IMR-90 (cell line): ENCODE results near the gene RABGGTA. TPM values are rescaled to one million over a fixed set of nuclear protein-coding genes. Genes with fewer than 3 reads are reported as not detected.

Source experiments
- ATAC-seq: fragments of 200-7000 bp; cut with Tn5 transposase; 2 replicates; pipeline ENCODE4 v1.9.1; 2020; ENCODE audit warnings: low read depth, mild to moderate bottlenecking, moderate library complexity
- BruUV-seq: library from RNA; stranded (reverse); fragments of 400-500 nt; replicated peaks from 2 replicates; lab custom pipeline; 2021; lab: Mats Ljungman, UMichigan
- CTCF ChIA-PET: fragments of 300-600 bp; formaldehyde crosslinking; extraction: SDS; loops from one replicate; lab custom pipeline; 2021; ENCODE audit warnings: antibody characterized with exemption; lab: Yijun Ruan, JAX
- POLR2A ChIA-PET: fragments of 300-600 bp; sonication (Branson Sonifier 250); formaldehyde crosslinking; loops from one replicate; lab custom pipeline; 2022; ENCODE audit warnings: antibody characterized with exemption; ENCODE audit not compliant: unreplicated experiment; lab: Charles Lee
- DNase-seq: peaks from one replicate; pipeline ENCODE4 v3.0.0; 2013
- H2AFZ ChIP-seq: replicated peaks from 2 replicates; pipeline ENCODE3; 2013; ENCODE audit warnings: low read length, mild to moderate bottlenecking; ENCODE audit not compliant: poor library complexity
- H2AK5ac ChIP-seq: 2 replicates; pipeline ENCODE4 v1.6.1; 2013; ENCODE audit warnings: low read depth, low read length, inconsistent platforms
- H2AK9ac ChIP-seq: replicated peaks from 2 replicates; pipeline ENCODE3; 2013; ENCODE audit warnings: mild to moderate bottlenecking, low read depth, low read length, moderate library complexity; ENCODE audit not compliant: poor library complexity
- H2BK120ac ChIP-seq: 2 replicates; pipeline ENCODE4 v1.6.1; 2013; ENCODE audit warnings: low read depth, low read length, inconsistent platforms
- H2BK15ac ChIP-seq: 3 replicates; pipeline ENCODE4 v1.6.1; 2013; ENCODE audit warnings: low read depth, low read length, inconsistent platforms
- H2BK20ac ChIP-seq: 2 replicates; pipeline ENCODE4 v1.6.1; 2013; ENCODE audit warnings: low read depth, mild to moderate bottlenecking, inconsistent platforms, low read length, moderate library complexity
- H2BK5ac ChIP-seq: 2 replicates; pipeline ENCODE4 v1.6.1; 2013; ENCODE audit warnings: mild to moderate bottlenecking, low read depth, low read length, inconsistent platforms; ENCODE audit not compliant: poor library complexity, severe bottlenecking
- H3K14ac ChIP-seq: replicated peaks from 2 replicates; pipeline ENCODE4 v1.6.1; 2013; ENCODE audit warnings: low read depth, low read length, inconsistent platforms
- H3K18ac ChIP-seq: 2 replicates; pipeline ENCODE4 v1.6.1; 2013; ENCODE audit warnings: low read depth, low read length, control low read depth
- H3K23ac ChIP-seq: 2 replicates; pipeline ENCODE4 v1.6.1; 2013; ENCODE audit warnings: low read depth, low read length, inconsistent platforms
- H3K27ac ChIP-seq: 2 replicates; pipeline ENCODE4 v1.5.1; 2013; ENCODE audit warnings: mild to moderate bottlenecking, control low read depth, low read length; ENCODE audit not compliant: insufficient read depth
- H3K27me3 ChIP-seq: 2 replicates; pipeline ENCODE4 v1.6.1; 2013; ENCODE audit warnings: low read length; ENCODE audit not compliant: control insufficient read depth, insufficient read depth
- H3K36me3 ChIP-seq: 2 replicates; pipeline ENCODE4 v1.6.1; 2013; ENCODE audit warnings: low read length, mixed read lengths; ENCODE audit not compliant: control insufficient read depth, insufficient read depth
- H3K4ac ChIP-seq: 2 replicates; pipeline ENCODE4 v1.6.1; 2013; ENCODE audit warnings: low read depth, low read length, inconsistent platforms
- H3K4me1 ChIP-seq: 2 replicates; pipeline ENCODE4 v1.6.1; 2013; ENCODE audit warnings: low read length, mixed read lengths; ENCODE audit not compliant: control insufficient read depth, insufficient read depth
- H3K4me2 ChIP-seq: 2 replicates; pipeline ENCODE4 v1.6.1; 2013; ENCODE audit warnings: low read depth, mild to moderate bottlenecking, control low read depth, low read length, moderate library complexity
- H3K4me3 ChIP-seq: 2 replicates; pipeline ENCODE4 v1.5.1; 2013; ENCODE audit warnings: low read depth, mild to moderate bottlenecking, control low read depth, low read length, moderate library complexity; ENCODE audit not compliant: insufficient read depth
- H3K56ac ChIP-seq: 2 replicates; pipeline ENCODE4 v1.6.1; 2013; ENCODE audit warnings: low read length, inconsistent platforms; ENCODE audit not compliant: insufficient read depth; ENCODE audit errors: extremely low read depth
- H3K79me1 ChIP-seq, 2 experiments: 2 replicates each; pipeline ENCODE4 v1.6.1; 2013; ENCODE audit warnings: low read length in 2 of 2, inconsistent platforms in 1 of 2, low read depth in 1 of 2
- H3K9ac ChIP-seq: 2 replicates; pipeline ENCODE4 v1.6.1; 2013; ENCODE audit warnings: low read depth, low read length, control low read depth
- H3K9me1 ChIP-seq: 2 replicates; pipeline ENCODE4 v1.6.1; 2013; ENCODE audit warnings: low read length, inconsistent platforms; ENCODE audit not compliant: insufficient read depth
- H3K9me3 ChIP-seq: 2 replicates; pipeline ENCODE4 v1.6.1; 2013; ENCODE audit warnings: low read length; ENCODE audit not compliant: control insufficient read depth, insufficient read depth
- H4K20me1 ChIP-seq: 2 replicates; pipeline ENCODE4 v1.6.1; 2013; ENCODE audit warnings: low read length, inconsistent platforms; ENCODE audit not compliant: insufficient read depth
- H4K5ac ChIP-seq: 2 replicates; pipeline ENCODE4 v1.6.1; 2013; ENCODE audit warnings: mild to moderate bottlenecking, low read depth, low read length, control low read depth
- H4K8ac ChIP-seq, 2 experiments: 2 replicates each; pipeline ENCODE4 v1.6.1; 2013; ENCODE audit warnings: low read depth in 2 of 2, low read length in 2 of 2, control low read depth in 1 of 2, inconsistent platforms in 1 of 2
- H4K91ac ChIP-seq: 2 replicates; pipeline ENCODE4 v1.6.1; 2013; ENCODE audit warnings: low read depth, low read length, inconsistent platforms; ENCODE audit not compliant: insufficient read depth
- BHLHE40 ChIP-seq: fragments of 150-350 bp; IDR thresholded peaks from 2 replicates; pipeline ENCODE4 v1.6.1; 2016; ENCODE audit warnings: mild to moderate bottlenecking, low read depth, low read length
- CEBPB ChIP-seq: IDR thresholded peaks from 2 replicates; pipeline ENCODE4 v1.6.1; 2012; ENCODE audit warnings: low read depth, low read length, improper control_type of control experiment
- CTCF ChIP-seq: conservative IDR thresholded peaks from 2 replicates; pipeline ENCODE4 v1.5.1; 2012; ENCODE audit warnings: mild to moderate bottlenecking, low read depth, low read length, improper control_type of control experiment
- MAFK ChIP-seq: IDR thresholded peaks from 2 replicates; pipeline ENCODE4 v1.6.1; 2012; ENCODE audit warnings: low read depth, low read length, improper control_type of control experiment
- MAZ ChIP-seq: IDR thresholded peaks from 2 replicates; pipeline ENCODE4 v1.6.1; 2012; ENCODE audit warnings: low read depth, mild to moderate bottlenecking, low read length, improper control_type of control experiment, moderate library complexity, borderline replicate concordance
- MXI1 ChIP-seq: IDR thresholded peaks from 2 replicates; pipeline ENCODE4 v1.6.1; 2012; ENCODE audit warnings: low read depth, mild to moderate bottlenecking, low read length, moderate library complexity, borderline replicate concordance
- POLR2A ChIP-seq: IDR thresholded peaks from 2 replicates; pipeline ENCODE4 v1.6.1; 2012; ENCODE audit warnings: mild to moderate bottlenecking, low read depth, low read length
- RAD21 ChIP-seq: IDR thresholded peaks from 2 replicates; pipeline ENCODE4 v1.6.1; 2012; ENCODE audit warnings: low read length, improper control_type of control experiment
- RCOR1 ChIP-seq: IDR thresholded peaks from 2 replicates; pipeline ENCODE4 v1.6.1; 2012; ENCODE audit warnings: mild to moderate bottlenecking, low read length, improper control_type of control experiment; ENCODE audit not compliant: insufficient replicate concordance
- USF2 ChIP-seq: fragments of 150-350 bp; IDR thresholded peaks from 2 replicates; pipeline ENCODE4 v1.6.1; 2017; ENCODE audit warnings: mild to moderate bottlenecking, antibody characterized with exemption, low read length, low read depth
- WGBS, 2 experiments: methylation state at CpG; one replicate each; pipeline versions ENCODE4 v1.1.5 to v1.1.7; 2013; ENCODE audit warnings: missing lambda C conversion rate in 2 of 2; ENCODE audit not compliant: insufficient read length in 1 of 2; ENCODE audit errors: extremely low coverage in 2 of 2; 5-methylcytosine and 5-hydroxymethylcytosine counted together
- dilution Hi-C: fragments of 300-500 bp; cut with HindIII; formaldehyde crosslinking; loops from one replicate; pipeline ENCODE4 v1.14.3; 2018; ENCODE audit warnings: low sequenced_read_pairs; ENCODE audit not compliant: unreplicated experiment
- in situ Hi-C: fragments of 300-500 bp; cut with MboI; formaldehyde crosslinking; loops from 3 replicates; pipeline ENCODE4 v1.14.3; 2019; ENCODE audit warnings: low sequenced_read_pairs, inconsistent platforms, mixed read lengths
- intact Hi-C: fragments of 100-400 bp; cut with micrococcal nuclease; formaldehyde crosslinking; loops from 2 replicates; pipeline ENCODE4 v1.10.0; 2022
- polyA plus RNA-seq, 3 experiments: library from polyadenylated mRNA; depleted of rRNA; stranded (reverse); fragments of >200 nt; gene quantifications; 2 replicates each; pipeline ENCODE4 v1.2.3, GENCODE V29; 2012; ENCODE audit warnings: low replicate concordance in 1 of 3
- total RNA-seq: library from RNA; depleted of rRNA; stranded (reverse); fragments of >200 nt; gene quantifications from 2 replicates; pipeline ENCODE4 v1.2.3, GENCODE V29; 2012

RABGGTA gene
- total and polyA plus RNA-seq, 2 of the 4 experiments (the other 2 are of a cell fraction): 25.6 to 55.6 TPM

GRCh38 chr14:24237463-24237955 is 33.9 kb downstream of the RABGGTA start:
- Histone ChIP-seq H3K23ac (no peak overlapping the region), H3K9me3 (no peaks in the 10 kb centered on the region), H2BK15ac (no peak overlapping the region), H2AK5ac (no peak overlapping the region), H4K91ac (no peak overlapping the region), H2AFZ (no peak overlapping the region), H3K4ac (no peak overlapping the region), H2BK5ac (no peak overlapping the region), H2AK9ac (no peak overlapping the region), H3K36me3 (peaks cover 44% of the 10 kb centered on the region), H3K14ac (no peak overlapping the region), H3K4me2 (no peak overlapping the region), H3K4me1 (peaks cover 15% of the 10 kb centered on the region), H4K5ac (no peak overlapping the region), H2BK20ac (no peak overlapping the region), H4K20me1 (peaks cover 4% of the 10 kb centered on the region), H3K27ac (no peak overlapping the region), H3K27me3 (no peaks in the 10 kb centered on the region), H3K9ac (no peak overlapping the region), H3K79me1 (peaks cover 64 to 90% of the 10 kb centered on the region in 2 experiments), H3K9me1 (peaks cover 30% of the 10 kb centered on the region), H2BK120ac (no peak overlapping the region), H4K8ac (no peak overlapping the region), H3K18ac (no peak overlapping the region), H3K4me3 (no peak overlapping the region), H3K56ac (no peak overlapping the region)
- WGBS, 2 experiments: 100% methylated on average over 1 of the region's 2 CpGs; no CpG with 5 or more reads in 1 of the 2 experiments
- dilution Hi-C loops (no loop called here), in situ Hi-C loops (loop anchor here (10.0 kb wide), 1 partner anchor 197 kb away; no protein-coding TSS in a partner anchor), intact Hi-C loops (no loop called here)
- BruUV-seq: no TSS peak
- POLR2A ChIA-PET: no interaction called here
- CTCF ChIA-PET: no interaction called here
- TF ChIP-seq CEBPB: no peak
- TF ChIP-seq CTCF: no peak
- no peak for TF ChIP-seq POLR2A
- TF ChIP-seq MXI1: no peak
- no peak for TF ChIP-seq MAZ
- no peak for TF ChIP-seq MAFK
- no peak for TF ChIP-seq RAD21
- TF ChIP-seq RCOR1: no peak
- TF ChIP-seq USF2: no peak
- TF ChIP-seq BHLHE40: no peak
- ATAC-seq (no peak), DNase-seq (no peak)
